Kidney epithelial cell (primary cell): ENCODE measurements around the gene KDM5B. TPM values are rescaled to one million over a fixed set of nuclear protein-coding genes. Genes with fewer than 3 reads are reported as not detected.

Experiments
- DNase-seq: peaks from one replicate; pipeline ENCODE4 v3.0.0-alpha.2; 2010; ENCODE audit warnings: low read depth
- H3K27me3 ChIP-seq: 2 replicates; pipeline ENCODE4 v1.6.0; 2011; ENCODE audit warnings: low read length; ENCODE audit not compliant: control insufficient read depth, insufficient read depth
- H3K36me3 ChIP-seq: 2 replicates; pipeline ENCODE4 v1.5.1; 2011; ENCODE audit warnings: low read length; ENCODE audit not compliant: control insufficient read depth, insufficient read depth
- H3K4me3 ChIP-seq: 2 replicates; pipeline ENCODE4 v1.5.1; 2011; ENCODE audit warnings: low read depth, mild to moderate bottlenecking, control low read depth, low read length
- CTCF ChIP-seq: IDR thresholded peaks from 2 replicates; pipeline ENCODE4 v1.5.1; 2011; ENCODE audit warnings: mild to moderate bottlenecking, moderate library complexity, low read length, control low read depth, inconsistent platforms; ENCODE audit not compliant: insufficient read depth, poor library complexity, severe bottlenecking
- total RNA-seq: library from RNA; depleted of rRNA; stranded (reverse); fragments of >200 nt; gene quantifications from 2 replicates; pipeline ENCODE4 v1.2.3, GENCODE V29; 2015

KDM5B gene
- total RNA-seq, 1 donor from 2014 or later = 70.7 TPM

GRCh38 chr1:202682477-202682876 lies 125.7 kb downstream of the KDM5B start:
- Histone ChIP-seq H3K4me3 (no peak overlapping the region), H3K27me3 (peaks cover 29% of the 10 kb centered on the region), H3K36me3 (no peaks in the 10 kb centered on the region)
- no peak for TF ChIP-seq CTCF
- no peak for DNase-seq

- TF ChIP-seq CTCF = no peak
- Histone ChIP-seq H3K4me3 (no peak overlapping the region), H3K36me3 (no peaks in the 10 kb centered on the region), H3K27me3 (peaks cover 29% of the 10 kb centered on the region)
- no peak for DNase-seq
These were observed 126.3 kb downstream of the KDM5B start for GRCh38 chr1:202681736-202682420.

GRCh38 chr1:202680586-202681352 lies 127.5 kb downstream of the KDM5B start:
- TF ChIP-seq CTCF = no peak
- Histone ChIP-seq H3K36me3 (no peaks in the 10 kb centered on the region), H3K4me3 (no peak overlapping the region), H3K27me3 (peaks cover 28% of the 10 kb centered on the region)
- DNase-seq = no peak

- Histone ChIP-seq H3K4me3 (no peak overlapping the region), H3K27me3 (peaks cover 25% of the 10 kb centered on the region), H3K36me3 (no peaks in the 10 kb centered on the region)
- no peak for TF ChIP-seq CTCF
- DNase-seq = no peak
These were observed 128.6 kb downstream of the KDM5B start for GRCh38 chr1:202679406-202680177.

- no peak for DNase-seq
- no peak overlapping the region for H3K4me3 ChIP-seq
- H3K36me3 ChIP-seq = no peaks in the 10 kb centered on the region
- peaks cover 20% of the 10 kb centered on the region for H3K27me3 ChIP-seq
- TF ChIP-seq CTCF = no peak
These were observed 130.8 kb downstream of the KDM5B start for GRCh38 chr1:202677433-202677832.

Other genes starting within 250 kb of the KDM5B start
- gene SYT2, start 98.0 kb downstream of the KDM5B start, total RNA-seq = under 0.01 and 0.04 TPM in 2 replicates
- gene PCAT6, start 2.5 kb upstream of the KDM5B start, total RNA-seq = 0.48 TPM in 1 of 2 replicates, not detected in the other
- 7.0 and 11.5 TPM in 2 replicates for gene RABIF, start 80.7 kb upstream of the KDM5B start, total RNA-seq
- 21.4 and 23.4 TPM in 2 replicates for gene KLHL12, start 118.8 kb upstream of the KDM5B start, total RNA-seq
- gene ADIPOR1, start 149.9 kb upstream of the KDM5B start, total RNA-seq = 76.6 and 77.8 TPM in 2 replicates
- 36.1 and 43.4 TPM in 2 replicates for gene CYB5R1, start 158.8 kb upstream of the KDM5B start, total RNA-seq
- 81.9 and 83.2 TPM in 2 replicates for gene TMEM183A, start 199.0 kb upstream of the KDM5B start, total RNA-seq
- 0.13 and 0.62 TPM in 2 replicates for gene PPFIA4, start 218.1 kb upstream of the KDM5B start, total RNA-seq